H7 (cell line): Measurements from ENCODE around the gene CDK10. TPM values are rescaled to one million over a fixed set of nuclear protein-coding genes. Genes with fewer than 3 reads are reported as not detected.
A peak's percentile ranks its signal among the peaks of the same experiment; 100 is the strongest.

Experiments
- DNase-seq: peaks from one replicate; pipeline ENCODE4 v3.0.0; 2012
- H3K27me3 ChIP-seq: 2 replicates; pipeline ENCODE4 v1.6.0; 2011; ENCODE audit warnings: mild to moderate bottlenecking, low read length; ENCODE audit not compliant: control insufficient read depth, insufficient read depth
- H3K36me3 ChIP-seq: replicated peaks from 2 replicates; pipeline ENCODE4 v1.5.1; 2011; ENCODE audit warnings: low read length; ENCODE audit not compliant: control insufficient read depth, insufficient read depth
- H3K4me3 ChIP-seq: 2 replicates; pipeline ENCODE4 v1.5.1; 2011; ENCODE audit warnings: low read depth, mild to moderate bottlenecking, control low read depth, low read length, moderate library complexity; ENCODE audit not compliant: insufficient read depth
- total RNA-seq: library from RNA; depleted of rRNA; stranded (reverse); fragments of >200 nt; shearing (Covaris generic); gene quantifications from 2 replicates; pipeline ENCODE4 v1.2.3, GENCODE V29; 2014; rRNA removed

CDK10 gene, protein sequence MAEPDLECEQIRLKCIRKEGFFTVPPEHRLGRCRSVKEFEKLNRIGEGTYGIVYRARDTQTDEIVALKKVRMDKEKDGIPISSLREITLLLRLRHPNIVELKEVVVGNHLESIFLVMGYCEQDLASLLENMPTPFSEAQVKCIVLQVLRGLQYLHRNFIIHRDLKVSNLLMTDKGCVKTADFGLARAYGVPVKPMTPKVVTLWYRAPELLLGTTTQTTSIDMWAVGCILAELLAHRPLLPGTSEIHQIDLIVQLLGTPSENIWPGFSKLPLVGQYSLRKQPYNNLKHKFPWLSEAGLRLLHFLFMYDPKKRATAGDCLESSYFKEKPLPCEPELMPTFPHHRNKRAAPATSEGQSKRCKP
- total RNA-seq, result 36.5 and 45.0 TPM in 2 replicates

DNA sequence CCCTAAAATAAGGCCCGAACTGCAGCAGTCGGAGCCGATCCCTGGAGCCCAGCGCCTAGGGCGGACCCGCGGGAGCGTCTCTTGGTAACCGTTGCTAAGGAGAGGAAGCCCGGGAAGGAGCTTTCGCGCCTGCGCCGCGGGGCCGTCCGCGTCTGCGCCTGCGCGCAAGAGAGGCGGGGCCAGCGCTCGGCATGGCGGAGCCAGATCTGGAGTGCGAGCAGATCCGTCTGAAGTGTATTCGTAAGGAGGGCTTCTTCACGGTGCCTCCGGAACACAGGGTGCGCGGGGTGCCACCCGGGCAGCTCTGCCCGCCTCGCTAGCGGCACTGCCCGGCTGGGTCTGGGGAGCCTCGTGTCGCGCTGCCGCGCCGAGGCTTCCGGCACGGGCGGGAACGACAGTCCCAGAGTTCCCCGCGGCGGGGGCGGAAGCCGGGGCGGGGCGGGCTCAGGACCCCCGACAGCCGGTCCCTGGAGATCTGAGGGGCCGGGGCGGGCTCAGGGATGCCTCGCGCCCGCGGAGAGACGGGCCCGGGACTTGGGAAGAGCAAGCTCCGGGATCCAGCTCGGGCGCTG lies at the start of gene CDK10:
Gene CDK10, plus strand, starts transcription at position 170 of the 572 bp plus-strand sequence. Its CDS starts 22 bp downstream, at position 192.
- no peaks in the 10 kb centered on the region for H3K36me3 ChIP-seq
- H3K27me3 ChIP-seq, result no peaks in the 10 kb centered on the region
- H3K4me3 ChIP-seq, result peak within 1 kb of the TSS; percentile 68
- DNase-seq, result peak; percentile 98

DNA sequence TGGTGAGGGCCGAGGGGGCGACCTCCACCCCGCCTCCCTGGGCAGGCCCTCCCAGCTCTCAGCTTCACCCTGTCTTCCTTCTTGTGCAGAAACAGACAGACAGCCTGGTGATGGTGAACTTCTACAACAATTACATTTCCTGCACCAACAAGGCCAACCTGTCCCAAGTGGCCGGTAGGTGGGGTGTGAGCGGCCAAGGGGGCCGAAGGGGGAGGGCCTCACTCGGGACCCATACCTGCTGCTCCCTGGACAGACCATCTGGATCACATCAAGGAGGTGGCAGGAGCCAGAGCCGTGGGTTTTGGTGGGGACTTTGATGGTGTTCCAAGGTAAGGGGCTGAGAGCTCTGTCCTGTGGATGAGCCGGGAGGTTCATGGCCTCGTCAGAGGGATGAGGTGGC lies 49.1 kb upstream of the CDK10 start:
- H3K36me3 ChIP-seq, result no peaks in the 10 kb centered on the region
- no peaks in the 10 kb centered on the region; the same call in 1 of the 2 replicates for H3K27me3 ChIP-seq
- H3K4me3 ChIP-seq, result no peak overlapping the region
- DNase-seq, result peak; percentile 67

DNA sequence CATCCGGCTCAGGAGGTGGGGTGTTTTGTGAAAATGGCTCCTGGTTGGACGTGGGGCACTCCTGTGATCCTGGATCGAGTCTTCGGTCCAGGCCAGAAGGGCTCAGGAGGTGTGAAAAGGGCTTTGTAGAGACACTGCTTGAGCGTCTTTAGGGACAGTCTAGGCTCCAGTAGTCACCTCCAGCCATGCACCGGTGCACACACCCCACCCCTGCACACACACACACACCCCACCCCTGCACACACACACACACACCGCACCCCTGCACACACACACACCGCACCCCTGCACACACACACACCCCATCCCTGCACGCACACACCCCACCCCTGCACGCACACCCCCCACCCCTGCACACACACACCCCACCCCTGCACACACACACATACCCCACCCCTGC lies 48.0 kb upstream of the CDK10 start:
- no peak for DNase-seq
- no peaks in the 10 kb centered on the region; the same call in 1 of the 2 replicates for H3K27me3 ChIP-seq
- no peaks in the 10 kb centered on the region for H3K36me3 ChIP-seq
- H3K4me3 ChIP-seq, result no peak overlapping the region

DNA sequence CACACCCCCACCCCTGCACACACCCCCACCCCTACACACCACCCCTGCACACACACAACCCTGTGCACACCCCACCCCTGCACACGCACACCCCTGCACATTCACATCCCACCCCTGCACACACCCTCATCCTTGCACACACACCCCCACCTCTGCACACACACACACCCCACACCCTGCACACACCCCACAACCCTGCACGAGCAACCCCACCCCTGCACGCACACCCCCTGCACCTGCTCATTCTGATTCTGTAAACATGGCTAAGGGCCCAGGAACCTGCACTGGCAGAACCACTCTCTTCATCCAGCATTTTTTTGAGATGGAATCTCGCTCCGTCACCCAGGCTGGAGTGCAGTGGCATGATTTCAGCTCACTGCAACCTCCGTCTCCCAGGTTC lies 47.1 kb upstream of the CDK10 start:
- no peak for DNase-seq
- H3K27me3 ChIP-seq, result no peaks in the 10 kb centered on the region; the same call in 1 of the 2 replicates
- H3K36me3 ChIP-seq, result no peaks in the 10 kb centered on the region
- no peak overlapping the region for H3K4me3 ChIP-seq

DNA sequence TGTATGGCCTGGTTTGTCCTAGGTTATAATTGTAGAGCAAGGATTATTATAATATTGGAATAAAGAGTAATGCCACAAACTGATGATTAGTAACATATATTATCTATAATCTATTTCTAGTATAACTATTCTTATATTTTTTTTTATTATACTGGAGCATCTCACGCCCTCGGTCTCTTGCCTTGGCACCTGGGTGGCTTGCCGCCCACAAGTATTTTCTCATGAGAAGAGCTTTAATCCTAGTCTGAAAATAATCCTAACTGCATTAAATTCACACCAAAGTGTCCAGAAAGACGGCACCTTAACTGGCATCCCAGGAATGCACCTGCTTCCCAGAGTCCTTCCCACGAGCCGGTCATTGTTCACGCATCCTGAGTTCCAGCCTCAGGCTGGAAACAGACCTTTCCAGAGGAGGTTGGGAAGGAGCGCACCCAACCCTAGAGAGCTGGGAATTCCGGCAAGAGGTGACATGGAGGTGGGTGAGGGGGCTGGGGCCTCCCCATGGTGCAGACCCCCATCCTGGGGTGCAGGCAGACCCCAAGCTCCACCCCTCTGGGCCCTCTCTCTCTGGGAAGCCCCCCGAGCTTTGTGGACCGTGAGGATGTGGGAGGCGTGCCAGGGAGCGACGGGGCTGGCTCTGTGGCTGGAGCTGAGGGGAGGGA lies 44.9 kb upstream of the CDK10 start:
- peak; percentile 75 for DNase-seq
- H3K27me3 ChIP-seq, result no peaks in the 10 kb centered on the region
- H3K4me3 ChIP-seq, result no peak overlapping the region
- H3K36me3 ChIP-seq, result peaks cover 3% of the 10 kb centered on the region

DNA sequence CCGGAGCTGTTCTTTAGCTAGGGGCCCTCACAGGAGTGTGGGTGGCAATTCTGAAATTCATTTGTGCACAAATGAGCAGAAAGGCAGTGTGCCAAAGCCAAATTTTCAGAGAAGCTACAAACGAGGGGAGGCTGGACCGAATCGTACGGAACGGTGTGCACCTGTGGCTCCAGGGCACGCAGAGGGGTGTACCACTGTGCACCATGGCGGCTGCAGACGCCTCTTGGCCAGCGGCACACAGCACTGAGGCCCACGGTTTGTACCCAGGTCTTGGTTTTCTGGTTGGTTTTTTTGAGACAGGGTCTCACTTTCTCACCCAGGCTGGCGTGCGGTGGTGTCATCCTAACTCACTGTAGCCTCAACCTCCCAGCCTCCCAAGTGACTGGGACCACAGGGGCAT lies 43.9 kb upstream of the CDK10 start:
- DNase-seq, result no peak
- Histone ChIP-seq H3K36me3 (peaks cover 7% of the 10 kb centered on the region), H3K4me3 (no peak overlapping the region), H3K27me3 (no peaks in the 10 kb centered on the region)

DNA sequence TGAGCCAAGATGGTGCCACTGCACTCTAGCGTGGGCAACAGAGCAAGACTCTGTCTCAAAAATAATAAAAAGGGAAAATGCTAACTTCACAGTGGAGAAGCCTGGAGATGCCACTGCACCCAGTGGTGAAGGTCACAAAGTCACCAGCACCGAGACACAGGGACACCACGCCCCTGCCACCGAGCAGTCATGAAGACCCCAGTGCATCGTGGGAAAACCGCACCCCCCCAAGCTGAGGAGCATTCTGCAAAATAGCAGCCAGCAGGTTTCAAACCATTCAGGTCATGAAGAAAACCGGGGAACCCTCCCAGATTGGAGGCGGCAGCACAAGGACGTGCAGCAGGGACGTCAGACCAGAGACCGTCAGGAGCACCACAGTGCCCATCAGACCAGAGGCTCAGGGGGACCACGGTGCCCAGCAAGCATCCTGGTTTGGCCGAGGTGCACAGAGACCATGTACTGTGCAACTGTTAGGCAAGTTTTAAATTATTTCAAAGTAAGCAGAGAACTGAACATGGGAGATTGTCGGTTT lies 42.7 kb upstream of the CDK10 start:
- H3K36me3 ChIP-seq, result peaks cover 7% of the 10 kb centered on the region
- H3K27me3 ChIP-seq, result no peaks in the 10 kb centered on the region
- no peak overlapping the region for H3K4me3 ChIP-seq
- no peak for DNase-seq

DNA sequence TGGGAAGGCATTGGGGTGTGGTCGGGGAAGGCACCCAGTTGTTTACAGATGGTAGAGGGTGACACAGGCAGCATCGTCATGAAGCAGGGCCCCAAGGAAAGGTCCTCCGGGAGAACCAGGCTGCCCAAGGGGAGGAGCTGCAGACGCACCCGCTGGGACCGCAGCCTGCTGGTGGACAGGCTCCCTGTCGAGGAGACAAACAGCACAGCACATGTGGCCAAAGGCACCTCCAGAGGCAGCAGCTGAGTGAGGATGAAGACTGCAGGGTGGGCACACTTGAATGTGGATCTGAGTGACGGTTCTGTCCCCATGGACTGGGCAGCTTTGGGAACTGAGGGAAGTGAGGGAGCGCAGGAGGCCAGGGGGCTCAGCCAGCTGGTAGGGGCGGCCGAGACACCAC lies 41.4 kb upstream of the CDK10 start:
- Histone ChIP-seq H3K27me3 (no peaks in the 10 kb centered on the region), H3K4me3 (no peak overlapping the region), H3K36me3 (peaks cover 7% of the 10 kb centered on the region)
- DNase-seq, result no peak

DNA sequence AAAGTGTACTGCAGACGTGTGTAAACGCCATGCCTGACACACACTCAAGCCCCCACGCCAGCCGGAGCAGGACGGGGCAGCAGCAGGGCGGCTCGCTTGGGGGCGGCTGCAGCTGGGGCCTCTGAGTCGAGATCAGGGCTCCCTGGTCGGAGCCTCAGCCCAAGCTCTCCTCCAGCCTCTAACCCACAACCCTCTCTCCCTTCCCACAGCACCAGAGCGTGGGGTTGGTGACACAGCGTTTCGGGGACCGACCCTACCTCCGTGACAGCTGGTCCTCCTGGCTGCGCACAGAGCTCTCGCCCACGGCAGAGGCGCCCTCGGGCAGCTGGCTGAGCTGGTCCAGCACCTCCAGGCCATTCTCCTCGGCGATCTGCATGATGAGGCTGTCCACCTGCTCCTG lies 40.2 kb upstream of the CDK10 start:
- Histone ChIP-seq H3K27me3 (no peaks in the 10 kb centered on the region), H3K4me3 (no peak overlapping the region), H3K36me3 (peaks cover 7% of the 10 kb centered on the region)
- DNase-seq, result no peak

DNA sequence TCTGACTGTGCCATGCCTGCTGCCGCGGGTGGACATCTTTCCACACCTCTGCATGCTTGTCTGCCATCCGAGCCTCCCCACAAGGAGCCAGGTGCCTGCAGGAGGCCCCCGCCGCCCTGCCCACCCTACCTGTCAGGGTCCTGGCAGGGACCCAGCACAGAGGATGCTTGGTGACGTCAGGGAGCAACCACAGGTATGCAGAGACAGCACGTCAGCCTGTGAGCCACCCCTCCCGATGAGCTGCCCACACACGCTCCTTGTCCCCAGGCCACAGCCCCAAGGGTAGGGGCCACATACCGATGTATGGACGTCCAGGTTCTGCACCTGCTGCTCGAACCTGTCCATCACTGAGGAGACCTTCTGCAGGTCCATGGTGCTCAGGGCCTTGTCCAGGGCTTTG lies 39.6 kb upstream of the CDK10 start:
- H3K27me3 ChIP-seq, result no peaks in the 10 kb centered on the region
- H3K36me3 ChIP-seq, result peaks cover 7% of the 10 kb centered on the region
- H3K4me3 ChIP-seq, result no peak overlapping the region
- no peak for DNase-seq

DNA sequence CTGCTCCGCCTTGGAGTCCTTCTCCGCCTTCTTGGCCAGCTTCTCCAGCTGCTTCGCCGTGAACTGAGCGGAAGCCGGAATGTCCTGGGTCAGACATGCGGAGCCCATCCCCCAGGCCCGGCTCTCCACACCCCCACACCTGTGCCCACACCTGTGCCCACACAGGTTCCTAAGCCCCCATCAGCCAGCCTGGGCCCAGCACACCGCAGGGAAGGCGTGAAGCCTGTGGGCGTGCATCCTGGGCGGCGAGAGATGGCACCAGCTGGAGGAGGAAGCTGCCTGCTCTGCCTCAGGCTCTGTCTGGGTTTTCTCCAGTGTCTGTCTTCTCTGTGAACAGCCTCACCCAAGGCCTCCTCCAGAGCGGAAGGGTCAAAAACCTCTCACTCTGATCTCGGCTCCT lies 34.9 kb upstream of the CDK10 start:
- Histone ChIP-seq H3K4me3 (no peak overlapping the region), H3K36me3 (peaks cover 4% of the 10 kb centered on the region), H3K27me3 (no peaks in the 10 kb centered on the region)
- no peak for DNase-seq

DNA sequence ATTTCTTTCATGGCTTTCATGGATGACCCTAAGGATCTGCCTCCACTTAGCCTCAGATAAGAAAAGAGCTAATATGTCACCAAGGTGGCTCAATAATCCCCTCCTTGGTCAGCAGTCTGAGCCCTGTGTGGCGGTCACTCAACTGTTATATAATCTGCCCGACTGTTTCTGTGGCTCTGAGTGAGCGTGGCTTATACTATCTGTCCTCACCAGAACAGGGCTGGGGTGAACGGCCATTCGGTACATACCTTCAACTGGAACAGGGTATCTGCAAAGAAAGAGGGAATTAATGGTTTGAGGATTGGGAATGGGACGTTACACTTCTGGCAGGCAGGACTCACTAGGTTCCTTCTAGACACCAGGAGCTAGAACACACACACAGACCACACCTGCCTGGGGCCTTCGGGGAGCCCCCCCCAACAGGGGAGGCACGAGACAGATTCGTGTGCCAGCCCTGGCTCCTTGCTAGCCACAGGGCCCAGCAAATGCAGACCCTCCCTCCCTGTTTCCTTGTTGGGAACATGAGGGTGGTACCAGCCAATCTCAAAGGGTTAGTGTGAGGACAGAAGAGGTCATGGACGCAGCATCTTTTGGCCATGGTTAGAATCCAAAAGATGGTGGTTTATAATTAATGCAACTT lies 32.7 kb upstream of the CDK10 start:
- no peak for DNase-seq
- H3K4me3 ChIP-seq, result no peak overlapping the region
- no peaks in the 10 kb centered on the region; the same call in 1 of the 2 replicates for H3K36me3 ChIP-seq
- no peaks in the 10 kb centered on the region for H3K27me3 ChIP-seq

DNA sequence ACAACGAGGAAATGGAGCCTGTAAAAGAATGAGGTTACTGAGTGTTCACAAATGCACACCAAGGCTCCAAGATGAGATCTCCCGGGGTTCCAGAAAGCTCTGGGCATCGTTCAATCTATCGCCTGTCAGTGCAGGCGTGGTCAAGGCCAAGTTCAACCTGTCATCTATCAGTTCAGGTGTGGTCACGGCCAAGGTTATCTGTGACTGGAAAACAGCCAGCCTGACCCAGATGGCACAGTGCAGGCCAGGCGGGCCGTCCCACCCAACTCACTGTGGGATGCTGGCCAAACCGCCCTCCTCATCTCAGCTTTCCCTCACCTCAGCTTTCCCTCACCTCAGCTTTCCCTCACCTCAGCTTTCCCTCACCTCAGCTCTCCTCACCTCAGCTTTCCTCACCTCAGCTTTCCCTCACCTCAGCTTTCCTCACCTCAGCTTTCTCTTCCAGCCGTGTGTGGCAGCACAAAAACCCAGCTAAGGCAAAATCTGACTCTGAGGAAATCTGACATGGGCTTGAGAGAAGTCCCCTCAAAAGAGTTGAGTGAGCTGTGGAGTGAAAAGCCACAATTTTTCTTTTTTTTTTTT lies 31.3 kb upstream of the CDK10 start:
- H3K36me3 ChIP-seq, result peaks cover 3% of the 10 kb centered on the region; the same call in 1 of the 2 replicates
- DNase-seq, result no peak

DNA sequence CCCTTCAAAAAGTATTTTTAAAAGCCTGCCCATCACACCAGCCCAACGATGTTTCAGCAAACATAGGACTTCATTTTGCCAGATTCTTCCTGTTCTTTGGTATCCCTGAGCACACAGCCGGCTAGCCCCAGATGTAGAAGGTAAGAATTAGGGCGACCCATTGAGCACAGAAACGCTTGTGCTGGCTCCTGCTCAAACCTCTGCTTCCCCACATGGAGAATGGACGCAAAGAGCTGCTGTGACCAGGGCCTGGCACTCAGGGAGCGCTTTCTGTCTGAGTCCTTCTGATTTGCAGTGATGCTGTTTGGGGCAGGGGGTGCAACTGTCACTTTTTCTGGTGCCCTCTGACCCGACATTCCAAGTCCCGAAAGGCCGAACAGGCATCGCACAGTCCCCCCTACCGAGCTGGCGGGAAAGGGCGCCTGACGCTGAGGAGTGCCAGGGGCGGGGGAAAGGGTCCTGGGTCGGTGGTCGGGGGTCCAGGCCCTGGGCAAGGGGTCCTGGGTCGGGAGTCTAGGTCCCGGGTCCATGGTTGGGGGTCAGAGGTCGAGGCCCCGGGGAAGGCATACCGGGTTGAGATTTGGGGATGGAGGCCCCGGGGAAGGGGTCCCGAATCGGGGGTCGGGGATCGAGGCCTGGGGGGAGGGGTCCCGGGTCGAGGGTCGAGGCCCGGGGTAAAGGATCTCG lies 29.9 kb upstream of the CDK10 start:
- Histone ChIP-seq H3K27me3 (no peaks in the 10 kb centered on the region), H3K4me3 (peak overlapping the region; percentile 97), H3K36me3 (peaks cover 6% of the 10 kb centered on the region)
- peak; percentile 72 for DNase-seq

More for the DNA sequence above, 31.3 kb upstream of the CDK10 start:
- H3K27me3 ChIP-seq, result no peaks in the 10 kb centered on the region
- H3K4me3 ChIP-seq, result no peak overlapping the region
